K562 (cell line): ENCODE measurements around the gene TXN. TPM values are rescaled to one million over a fixed set of nuclear protein-coding genes. Genes with fewer than 3 reads are reported as not detected.

Experiments used
- ATAC-seq: fragments of 200-7000 bp; cut with Tn5 transposase; 3 replicates; pipeline ENCODE4 v1.9.1; 2020; ENCODE audit warnings: moderate library complexity
- BruUV-seq: library from RNA; stranded (reverse); fragments of 400-500 nt; replicated peaks from 2 replicates; lab custom pipeline; 2021; lab: Mats Ljungman, UMichigan
- CTCF ChIA-PET: fragments of 300-600 bp; formaldehyde crosslinking; extraction: SDS; loops from one replicate; lab custom pipeline; 2021; ENCODE audit warnings: low intra/inter-chr PET ratio; lab: Yijun Ruan, JAX
- POLR2A ChIA-PET: fragments of 300-600, 350-650 bp; sonication (Branson Sonifier 250); formaldehyde crosslinking; extraction: SDS; loops from one replicate; lab custom pipeline; 2021; ENCODE audit warnings: antibody characterized with exemption, inconsistent platforms; lab: Yijun Ruan, JAX
- DNase-seq, 4 experiments: peaks; one replicate each; pipeline versions ENCODE4 v3.0.0 to v3.0.0-alpha.2; 2011 to 2018; ENCODE audit warnings: low spot score in 3 of 4, mixed read lengths in 3 of 4; ENCODE audit errors: extremely low read depth in 1 of 4
- FAIRE-seq: peaks from 2 replicates; lab custom pipeline; 2011; peaks lifted over from hg19 to GRCh38; lab: Jason Lieb, UNC
- H2AFZ ChIP-seq: 2 replicates; pipeline ENCODE4 v1.6.0; 2011; ENCODE audit warnings: low read depth, low read length, control low read depth, inconsistent platforms
- H3K27ac ChIP-seq: fragments of 200-600 bp; 3 replicates; pipeline ENCODE4 v1.8.0; 2011; ENCODE audit warnings: low read depth, mild to moderate bottlenecking, control low read depth, inconsistent platforms, low read length, moderate library complexity, mixed read lengths; ENCODE audit errors: extremely low read depth
- H3K27me3 ChIP-seq, 2 experiments: fragments of 300-600 bp in 1 of 2; 2 replicates in 1 of 2; 3 replicates in 1 of 2; pipeline versions ENCODE4 v1.6.0 to v1.8.0; 2011; ENCODE audit warnings: inconsistent platforms in 2 of 2, low read length in 2 of 2, mild to moderate bottlenecking in 1 of 2, mixed read lengths in 1 of 2, moderate library complexity in 1 of 2; ENCODE audit not compliant: control insufficient read depth in 2 of 2, insufficient read depth in 2 of 2
- H3K36me3 ChIP-seq: fragments of 300-600 bp; 3 replicates; pipeline ENCODE4 v1.8.0; 2011; ENCODE audit warnings: mild to moderate bottlenecking, low read length, inconsistent platforms; ENCODE audit not compliant: control insufficient read depth, insufficient read depth
- H3K4me1 ChIP-seq, 2 experiments: fragments of 200-600 bp in 1 of 2; replicated peaks in 1 of 2; 2 replicates in 1 of 2; 3 replicates in 1 of 2; pipeline versions ENCODE4 v1.5.1 to v1.8.0; 2011; ENCODE audit warnings: inconsistent platforms in 2 of 2, low read length in 2 of 2, mild to moderate bottlenecking in 1 of 2, mixed read lengths in 1 of 2, moderate library complexity in 1 of 2; ENCODE audit not compliant: control insufficient read depth in 2 of 2, insufficient read depth in 2 of 2
- H3K4me2 ChIP-seq: 2 replicates; pipeline ENCODE4 v1.6.1; 2011; ENCODE audit warnings: low read length, control low read depth, inconsistent platforms, mixed read lengths; ENCODE audit not compliant: insufficient read depth
- H3K4me3 ChIP-seq: fragments of 200-600 bp; sonication (generic), shearing (Covaris generic); 2 replicates; pipeline ENCODE4 v1.5.1; 2016; ENCODE audit warnings: control low read depth, inconsistent platforms
- H3K79me2 ChIP-seq: fragments of 200-600 bp; 3 replicates; pipeline ENCODE4 v1.8.0; 2011; ENCODE audit warnings: low read length, inconsistent platforms; ENCODE audit not compliant: control insufficient read depth, insufficient read depth
- H3K9ac ChIP-seq, 2 experiments: 2 replicates each; pipeline versions ENCODE4 v1.6.0 to v1.6.1; 2011; ENCODE audit warnings: low read depth in 2 of 2, low read length in 2 of 2, control low read depth in 1 of 2, inconsistent platforms in 1 of 2, mild to moderate bottlenecking in 1 of 2, mixed read lengths in 1 of 2; ENCODE audit not compliant: insufficient read depth in 1 of 2
- H3K9me1 ChIP-seq: one replicate; pipeline ENCODE4 v1.6.0; 2011; ENCODE audit warnings: inconsistent platforms, mild to moderate bottlenecking, low read length, moderate library complexity; ENCODE audit not compliant: control insufficient read depth, insufficient read depth
- H3K9me3 ChIP-seq: replicated peaks from 2 replicates; pipeline ENCODE4 v1.5.1; 2011; ENCODE audit warnings: low read depth, low read length, inconsistent platforms; ENCODE audit not compliant: control insufficient read depth, insufficient read depth
- H4K20me1 ChIP-seq: replicated peaks from 2 replicates; pipeline ENCODE4 v1.6.1; 2011; ENCODE audit warnings: low read length, inconsistent platforms, mixed read lengths; ENCODE audit not compliant: control insufficient read depth, insufficient read depth
- CCAR2 ChIP-seq: fragments of 200-400 bp; formaldehyde crosslinking; IDR thresholded peaks from 2 replicates; pipeline ENCODE4 v1.6.1; 2017; ENCODE audit warnings: mild to moderate bottlenecking, low read depth, low read length
- ELF2 ChIP-seq: fragments of 250-450 bp; sonication (Bioruptor Pico); IDR thresholded peaks from 2 replicates; pipeline ENCODE4 v1.5.0; 2021; ENCODE audit warnings: mild to moderate bottlenecking
- JUN ChIP-seq, 2 experiments: sonication (generic) in 1 of 2; formaldehyde crosslinking in 1 of 2; IDR thresholded peaks; 2 replicates each; pipeline versions ENCODE4 v1.6.1 to v1.8.0; 2012 to 2022; ENCODE audit warnings: borderline replicate concordance in 2 of 2, mild to moderate bottlenecking in 2 of 2, improper control_type of control experiment in 1 of 2, low read depth in 1 of 2, low read length in 1 of 2, missing genetic modification reagents in 1 of 2
- NELFE ChIP-seq: IDR thresholded peaks from 2 replicates; pipeline ENCODE4 v1.6.1; 2011; ENCODE audit warnings: mild to moderate bottlenecking; ENCODE audit not compliant: insufficient read depth, insufficient read length
- PYGO2 ChIP-seq: fragments of 450-650 bp; IDR thresholded peaks from 2 replicates; pipeline ENCODE4 v1.6.1; 2016; ENCODE audit warnings: mild to moderate bottlenecking, missing genetic modification characterization, moderate library complexity, missing compliant biosample characterization
- ZNF197 ChIP-seq: fragments of 200-800 bp; sonication (Bioruptor generic); IDR thresholded peaks from 2 replicates; pipeline ENCODE4 v1.6.1; 2016; ENCODE audit warnings: low read depth, missing genetic modification characterization, missing compliant biosample characterization
- ZNF507 ChIP-seq: conservative IDR thresholded peaks from 2 replicates; pipeline ENCODE4 v1.6.1; 2017; ENCODE audit warnings: missing genetic modification characterization, missing compliant biosample characterization
- ZNF551 ChIP-seq: fragments of 250-450 bp; sonication (Bioruptor Pico); IDR thresholded peaks from 2 replicates; pipeline ENCODE4 v1.5.0; 2021; ENCODE audit warnings: mild to moderate bottlenecking, moderate library complexity
- ZNF589 ChIP-seq: fragments of 200-800 bp; sonication (Bioruptor generic); IDR thresholded peaks from 2 replicates; pipeline ENCODE4 v1.6.1; 2016; ENCODE audit warnings: low read depth, missing genetic modification characterization, missing compliant biosample characterization
- ZNF77 ChIP-seq: fragments of 250-450 bp; sonication (Bioruptor Pico); IDR thresholded peaks from 2 replicates; pipeline ENCODE4 v1.5.0; 2020
- WGBS: fragments of 100-300 bp; shearing (Covaris generic); methylation state at CpG from one replicate; pipeline ENCODE4 v1.1.6; 2016; ENCODE audit warnings: low coverage, mixed read lengths; ENCODE audit not compliant: insufficient coverage; ENCODE audit errors: missing lambda C conversion rate; 5-methylcytosine and 5-hydroxymethylcytosine counted together
- in situ Hi-C: fragments of 300-500 bp; cut with MboI; formaldehyde crosslinking; loops from 4 replicates; pipeline ENCODE4 v1.15.0; 2018; ENCODE audit warnings: inconsistent platforms, mixed read lengths
- intact Hi-C: fragments of 100-400 bp; cut with micrococcal nuclease; formaldehyde crosslinking; loops from 2 replicates; pipeline ENCODE4 v1.14.2; 2022
- polyA plus RNA-seq, 8 experiments: library from polyadenylated mRNA; depleted of rRNA in 4 of 8; stranded (reverse) in 5 of 8; unstranded in 3 of 8; fragments of >200 nt; fragmentation: Nextera tagmentation in 2 of 8; fragmentation: Illumina TruSeq in 1 of 8; extraction: Ambion mirVana in 2 of 8; extraction: Trizol in 1 of 8; gene quantifications; 2 replicates each; pipeline versions ENCODE4 v1.2.1 to v1.2.3, GENCODE V29; 2011 to 2014; ENCODE audit warnings: inconsistent platforms in 1 of 8, missing spikeins in 1 of 8
- total RNA-seq, 7 experiments: library from RNA; depleted of rRNA in 6 of 7; stranded (reverse); fragments of >200 nt in 6 of 7; fragmentation: Illumina TruSeq in 2 of 7; extraction: Trizol in 2 of 7; gene quantifications; 2 replicates each; pipeline versions ENCODE4 v1.2.1 to v1.2.3, GENCODE V29; 2011 to 2021; ENCODE audit warnings: low replicate concordance in 1 of 7
- TF ChIP-seq, protein P1 (sequence below): fragments of 450-650 bp; IDR thresholded peaks from 2 replicates; pipeline ENCODE4 v1.7.1; 2018; ENCODE audit warnings: mild to moderate bottlenecking, low read depth; ENCODE audit not compliant: partially characterized antibody
- TF ChIP-seq, protein P2 (sequence below): fragments of 250-450 bp; sonication (Bioruptor Pico); IDR thresholded peaks from 2 replicates; pipeline ENCODE4 v1.4.0; 2020; ENCODE audit warnings: mild to moderate bottlenecking, moderate library complexity

TXN gene
- total and polyA plus RNA-seq, 9 of the 15 experiments (the other 6 are each of a cell fraction or from before 2014, with no cell fraction given): 272 to 1,596 (median 514) TPM

GRCh38 chr9:110241260-110241857 is 14.9 kb downstream of the TXN start (continued):
- TF ChIP-seq ELF2 (CRISPR knock-in tag): no peak

- no peak overlapping the region for H3K27ac ChIP-seq
- TF ChIP-seq ZNF197 (no peak), NELFE (no peak), ZNF551 (no peak), ZNF589 (no peak), JUN (IDR thresholded peaks at IDR 0.05; ENCODE audit: borderline replicate concordance, low read depth, low read length) (no peak), JUN (CRISPR knock-in tag; IDR thresholded peaks at IDR 0.05; ENCODE audit: borderline replicate concordance) (no peak), ZNF77 (CRISPR knock-in tag) (no peak), PYGO2 (no peak), ZNF507 (tag) (no peak), CCAR2 (no peak)
- TF ChIP-seq, protein P1, sequence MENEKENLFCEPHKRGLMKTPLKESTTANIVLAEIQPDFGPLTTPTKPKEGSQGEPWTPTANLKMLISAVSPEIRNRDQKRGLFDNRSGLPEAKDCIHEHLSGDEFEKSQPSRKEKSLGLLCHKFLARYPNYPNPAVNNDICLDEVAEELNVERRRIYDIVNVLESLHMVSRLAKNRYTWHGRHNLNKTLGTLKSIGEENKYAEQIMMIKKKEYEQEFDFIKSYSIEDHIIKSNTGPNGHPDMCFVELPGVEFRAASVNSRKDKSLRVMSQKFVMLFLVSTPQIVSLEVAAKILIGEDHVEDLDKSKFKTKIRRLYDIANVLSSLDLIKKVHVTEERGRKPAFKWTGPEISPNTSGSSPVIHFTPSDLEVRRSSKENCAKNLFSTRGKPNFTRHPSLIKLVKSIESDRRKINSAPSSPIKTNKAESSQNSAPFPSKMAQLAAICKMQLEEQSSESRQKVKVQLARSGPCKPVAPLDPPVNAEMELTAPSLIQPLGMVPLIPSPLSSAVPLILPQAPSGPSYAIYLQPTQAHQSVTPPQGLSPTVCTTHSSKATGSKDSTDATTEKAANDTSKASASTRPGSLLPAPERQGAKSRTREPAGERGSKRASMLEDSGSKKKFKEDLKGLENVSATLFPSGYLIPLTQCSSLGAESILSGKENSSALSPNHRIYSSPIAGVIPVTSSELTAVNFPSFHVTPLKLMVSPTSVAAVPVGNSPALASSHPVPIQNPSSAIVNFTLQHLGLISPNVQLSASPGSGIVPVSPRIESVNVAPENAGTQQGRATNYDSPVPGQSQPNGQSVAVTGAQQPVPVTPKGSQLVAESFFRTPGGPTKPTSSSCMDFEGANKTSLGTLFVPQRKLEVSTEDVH: no peak
- TF ChIP-seq, protein P2, sequence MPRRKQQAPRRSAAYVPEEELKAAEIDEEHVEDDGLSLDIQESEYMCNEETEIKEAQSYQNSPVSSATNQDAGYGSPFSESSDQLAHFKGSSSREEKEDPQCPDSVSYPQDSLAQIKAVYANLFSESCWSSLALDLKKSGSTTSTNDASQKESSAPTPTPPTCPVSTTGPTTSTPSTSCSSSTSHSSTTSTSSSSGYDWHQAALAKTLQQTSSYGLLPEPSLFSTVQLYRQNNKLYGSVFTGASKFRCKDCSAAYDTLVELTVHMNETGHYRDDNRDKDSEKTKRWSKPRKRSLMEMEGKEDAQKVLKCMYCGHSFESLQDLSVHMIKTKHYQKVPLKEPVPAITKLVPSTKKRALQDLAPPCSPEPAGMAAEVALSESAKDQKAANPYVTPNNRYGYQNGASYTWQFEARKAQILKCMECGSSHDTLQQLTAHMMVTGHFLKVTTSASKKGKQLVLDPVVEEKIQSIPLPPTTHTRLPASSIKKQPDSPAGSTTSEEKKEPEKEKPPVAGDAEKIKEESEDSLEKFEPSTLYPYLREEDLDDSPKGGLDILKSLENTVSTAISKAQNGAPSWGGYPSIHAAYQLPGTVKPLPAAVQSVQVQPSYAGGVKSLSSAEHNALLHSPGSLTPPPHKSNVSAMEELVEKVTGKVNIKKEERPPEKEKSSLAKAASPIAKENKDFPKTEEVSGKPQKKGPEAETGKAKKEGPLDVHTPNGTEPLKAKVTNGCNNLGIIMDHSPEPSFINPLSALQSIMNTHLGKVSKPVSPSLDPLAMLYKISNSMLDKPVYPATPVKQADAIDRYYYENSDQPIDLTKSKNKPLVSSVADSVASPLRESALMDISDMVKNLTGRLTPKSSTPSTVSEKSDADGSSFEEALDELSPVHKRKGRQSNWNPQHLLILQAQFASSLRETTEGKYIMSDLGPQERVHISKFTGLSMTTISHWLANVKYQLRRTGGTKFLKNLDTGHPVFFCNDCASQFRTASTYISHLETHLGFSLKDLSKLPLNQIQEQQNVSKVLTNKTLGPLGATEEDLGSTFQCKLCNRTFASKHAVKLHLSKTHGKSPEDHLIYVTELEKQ: no peak
- in situ Hi-C loops (no loop called here), intact Hi-C loops (no loop called here)
- no TSS peak for BruUV-seq
- H3K36me3 ChIP-seq: peaks cover 21% of the 10 kb centered on the region; the same call in 2 of the 3 replicates
- ChIA-PET CTCF (no interaction called here), POLR2A (no interaction called here)
- FAIRE-seq (no peak), DNase-seq (no peak), ATAC-seq (no peak)
- no peaks in the 10 kb centered on the region for H3K9me1 ChIP-seq
- no peak overlapping the region for H3K4me2 ChIP-seq
- no peaks in the 10 kb centered on the region for H3K27me3 ChIP-seq
- 13% methylated on average over 1 of the region's 1 CpG for WGBS
- no peaks in the 10 kb centered on the region for H4K20me1 ChIP-seq
- no peak overlapping the region for H3K4me3 ChIP-seq
- no peak overlapping the region for H2AFZ ChIP-seq
- no peaks in the 10 kb centered on the region; a peak in 1 of 5 replicates for H3K4me1 ChIP-seq
- no peak overlapping the region for H3K9ac ChIP-seq
- no peaks in the 10 kb centered on the region for H3K79me2 ChIP-seq
- H3K9me3 ChIP-seq: no peaks in the 10 kb centered on the region
Measured at GRCh38 chr9:110240198-110240597, 16.1 kb downstream of the TXN start.
